T47D (cell line): ENCODE data around the gene KCNH2.

ENCODE experiments used
- DNase-seq, 2 experiments: peaks; one replicate each; pipeline versions ENCODE4 v3.0.0 to v3.0.0-alpha.2; 2011 to 2012; ENCODE audit warnings: low read depth in 1 of 2, low spot score in 1 of 2
- JUND ChIP-seq: IDR thresholded peaks from 2 replicates; pipeline ENCODE4 v1.6.1; 2012; ENCODE audit warnings: low read depth
- in situ Hi-C: cut with HindIII; loops from 2 replicates; pipeline ENCODE4 v1.10.0; 2016; ENCODE audit warnings: low sequenced_read_pairs, low pct_unique_long_range_greater_than_20kb

KCNH2 gene

GRCh38 chr7:150895809-150896208 lies 82.3 kb downstream of the KCNH2 start:
- in situ Hi-C loops: no loop called here

More at GRCh38 chr7:150895809-150896208, 82.3 kb downstream of the KCNH2 start:
- TF ChIP-seq JUND: no peak
- DNase-seq: no peak
